Neural progenitor cell (in vitro differentiated cells): ENCODE results near the gene TSPAN32. TPM values are rescaled to one million over a fixed set of nuclear protein-coding genes. Genes with fewer than 3 reads are reported as not detected.

Source experiments
- DNase-seq: peaks from one replicate; pipeline ENCODE4 v3.0.0-alpha.2; 2016; ENCODE audit warnings: low spot score
- H2AFZ ChIP-seq: fragments of 200-600 bp; sonication (generic); replicated peaks from 2 replicates; pipeline ENCODE4 v1.6.1; 2016; ENCODE audit warnings: antibody characterized with exemption
- H3F3A ChIP-seq: fragments of 200-600 bp; sonication (generic); 2 replicates; pipeline ENCODE4 v1.6.1; 2016; ENCODE audit warnings: antibody characterized with exemption, low read depth
- H3K27ac ChIP-seq: fragments of 200-600 bp; sonication (generic); 2 replicates; pipeline ENCODE4 v1.5.1; 2016; ENCODE audit warnings: mild to moderate bottlenecking
- H3K27me3 ChIP-seq: fragments of 200-600 bp; sonication (generic); 2 replicates; pipeline ENCODE4 v1.6.1; 2016; ENCODE audit warnings: mild to moderate bottlenecking, moderate library complexity
- H3K36me3 ChIP-seq: fragments of 200-600 bp; sonication (generic); 2 replicates; pipeline ENCODE4 v1.5.1; 2016
- H3K4me1 ChIP-seq: fragments of 200-600 bp; sonication (generic); 2 replicates; pipeline ENCODE4 v1.6.1; 2016; ENCODE audit warnings: mixed run types
- H3K4me2 ChIP-seq: fragments of 200-600 bp; sonication (generic); 2 replicates; pipeline ENCODE4 v1.6.1; 2016
- H3K4me3 ChIP-seq: fragments of 200-600 bp; sonication (generic); 2 replicates; pipeline ENCODE4 v1.5.1; 2016
- H3K79me2 ChIP-seq: fragments of 200-600 bp; sonication (generic); 2 replicates; pipeline ENCODE4 v1.6.1; 2016; ENCODE audit warnings: low read depth
- H3K9ac ChIP-seq: fragments of 200-600 bp; sonication (generic); 2 replicates; pipeline ENCODE4 v1.6.1; 2016
- H3K9me3 ChIP-seq: fragments of 200-600 bp; sonication (generic); 2 replicates; pipeline ENCODE4 v1.5.1; 2016; ENCODE audit warnings: low read depth
- H4K20me1 ChIP-seq: fragments of 200-600 bp; sonication (generic); 2 replicates; pipeline ENCODE4 v1.6.1; 2016; ENCODE audit warnings: low read depth
- H3K27ac Mint-ChIP-seq: 3 replicates; pipeline ENCODE4 v1.8.0; 2021; ENCODE audit warnings: mixed read lengths
- H3K27me3 Mint-ChIP-seq: 2 replicates; pipeline ENCODE4 v1.8.0; 2022; ENCODE audit warnings: low read depth, mild to moderate bottlenecking, inconsistent platforms, moderate library complexity, mixed read lengths; ENCODE audit not compliant: insufficient read depth
- H3K36me3 Mint-ChIP-seq: 3 replicates; pipeline ENCODE4 v1.8.0; 2021; ENCODE audit warnings: mixed read lengths
- H3K4me1 Mint-ChIP-seq: 3 replicates; pipeline ENCODE4 v1.8.0; 2021; ENCODE audit warnings: mixed read lengths
- H3K4me3 Mint-ChIP-seq: 3 replicates; pipeline ENCODE4 v1.8.0; 2021; ENCODE audit warnings: mild to moderate bottlenecking, moderate library complexity, mixed read lengths
- H3K9me3 Mint-ChIP-seq: 3 replicates; pipeline ENCODE4 v1.8.0; 2020; ENCODE audit warnings: mixed read lengths
- EZH2 ChIP-seq: fragments of 200-600 bp; sonication (generic); IDR thresholded peaks from 2 replicates; pipeline ENCODE4 v1.6.1; 2017; ENCODE audit warnings: antibody characterized with exemption, mild to moderate bottlenecking, moderate library complexity
- EZH2phosphoT487 ChIP-seq: fragments of 200-600 bp; sonication (generic); IDR thresholded peaks from 2 replicates; pipeline ENCODE4 v1.6.1; 2017; ENCODE audit warnings: antibody characterized with exemption
- total RNA-seq: library from RNA; depleted of rRNA; stranded (reverse); fragments of >200 nt; gene quantifications from 2 replicates; pipeline ENCODE4 v1.2.3, GENCODE V29; 2015; ENCODE audit warnings: low replicate concordance
- TF ChIP-seq, protein P1 (sequence below): fragments of 200-600 bp; sonication (generic); IDR thresholded peaks from 2 replicates; pipeline ENCODE4 v1.5.1; 2017; ENCODE audit warnings: antibody characterized with exemption, mild to moderate bottlenecking

The TSPAN32 gene
- total RNA-seq, 1 donor from 2014 or later: not detected

- Histone ChIP-seq H3K9ac (no peak overlapping the region), H3F3A (no peaks in the 10 kb centered on the region), H3K4me3 (no peak overlapping the region), H3K27me3 (no peaks in the 10 kb centered on the region), H3K4me1 (no peaks in the 10 kb centered on the region), H4K20me1 (no peaks in the 10 kb centered on the region), H3K9me3 (no peaks in the 10 kb centered on the region), H3K4me2 (no peak overlapping the region), H3K27ac (no peak overlapping the region), H3K36me3 (no peaks in the 10 kb centered on the region), H3K79me2 (no peaks in the 10 kb centered on the region), H2AFZ (no peak overlapping the region)
- DNase-seq: no peak
- no peak overlapping the region for H3K4me3 Mint-ChIP-seq
- H3K36me3 Mint-ChIP-seq: no peaks in the 10 kb centered on the region
- H3K4me1 Mint-ChIP-seq: peaks cover 2% of the 10 kb centered on the region
- TF ChIP-seq EZH2phosphoT487 (no peak), EZH2 (no peak)
- TF ChIP-seq, protein P1, sequence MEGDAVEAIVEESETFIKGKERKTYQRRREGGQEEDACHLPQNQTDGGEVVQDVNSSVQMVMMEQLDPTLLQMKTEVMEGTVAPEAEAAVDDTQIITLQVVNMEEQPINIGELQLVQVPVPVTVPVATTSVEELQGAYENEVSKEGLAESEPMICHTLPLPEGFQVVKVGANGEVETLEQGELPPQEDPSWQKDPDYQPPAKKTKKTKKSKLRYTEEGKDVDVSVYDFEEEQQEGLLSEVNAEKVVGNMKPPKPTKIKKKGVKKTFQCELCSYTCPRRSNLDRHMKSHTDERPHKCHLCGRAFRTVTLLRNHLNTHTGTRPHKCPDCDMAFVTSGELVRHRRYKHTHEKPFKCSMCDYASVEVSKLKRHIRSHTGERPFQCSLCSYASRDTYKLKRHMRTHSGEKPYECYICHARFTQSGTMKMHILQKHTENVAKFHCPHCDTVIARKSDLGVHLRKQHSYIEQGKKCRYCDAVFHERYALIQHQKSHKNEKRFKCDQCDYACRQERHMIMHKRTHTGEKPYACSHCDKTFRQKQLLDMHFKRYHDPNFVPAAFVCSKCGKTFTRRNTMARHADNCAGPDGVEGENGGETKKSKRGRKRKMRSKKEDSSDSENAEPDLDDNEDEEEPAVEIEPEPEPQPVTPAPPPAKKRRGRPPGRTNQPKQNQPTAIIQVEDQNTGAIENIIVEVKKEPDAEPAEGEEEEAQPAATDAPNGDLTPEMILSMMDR: no peak
- peaks cover 6% of the 10 kb centered on the region for H3K27me3 Mint-ChIP-seq
- no peaks in the 10 kb centered on the region for H3K9me3 Mint-ChIP-seq
- no peak overlapping the region for H3K27ac Mint-ChIP-seq
Observed at GRCh38 chr11:2361565-2361964, 59.8 kb downstream of the TSPAN32 start.

DNA sequence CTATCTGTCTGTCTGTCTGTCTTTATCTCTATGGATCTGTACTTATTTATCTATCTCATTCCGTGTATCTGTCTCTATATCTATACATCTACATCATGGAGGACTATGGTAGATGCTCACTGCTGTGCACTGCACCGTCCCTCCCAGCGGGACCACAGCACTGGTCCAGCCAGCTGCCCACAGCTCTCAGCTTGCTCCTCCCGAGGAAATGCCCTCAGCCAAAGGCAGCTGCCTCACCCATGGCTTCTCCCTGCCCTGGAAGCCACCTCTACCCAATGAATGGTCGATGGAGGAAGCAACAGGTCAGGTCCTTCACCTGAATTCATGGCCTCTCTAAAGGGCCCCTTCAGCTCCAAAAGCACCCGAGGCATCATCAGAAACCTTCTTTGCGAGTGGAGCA is 60.6 kb downstream of the TSPAN32 start:
- Histone ChIP-seq H3K27ac (no peak overlapping the region), H3K4me2 (no peak overlapping the region), H3K79me2 (no peaks in the 10 kb centered on the region), H3K27me3 (no peaks in the 10 kb centered on the region), H3F3A (no peaks in the 10 kb centered on the region), H3K9ac (no peak overlapping the region), H3K36me3 (no peaks in the 10 kb centered on the region), H3K4me1 (no peaks in the 10 kb centered on the region), H3K4me3 (no peak overlapping the region), H2AFZ (no peak overlapping the region), H4K20me1 (no peaks in the 10 kb centered on the region), H3K9me3 (no peaks in the 10 kb centered on the region)
- TF ChIP-seq EZH2phosphoT487 (no peak), EZH2 (no peak)
- TF ChIP-seq, protein P1: no peak
- DNase-seq: no peak
- peaks cover 6% of the 10 kb centered on the region for H3K27me3 Mint-ChIP-seq
- H3K4me1 Mint-ChIP-seq: peaks cover 2% of the 10 kb centered on the region
- no peak overlapping the region for H3K4me3 Mint-ChIP-seq
- H3K27ac Mint-ChIP-seq: no peak overlapping the region
- no peaks in the 10 kb centered on the region for H3K36me3 Mint-ChIP-seq
- no peaks in the 10 kb centered on the region for H3K9me3 Mint-ChIP-seq

DNA sequence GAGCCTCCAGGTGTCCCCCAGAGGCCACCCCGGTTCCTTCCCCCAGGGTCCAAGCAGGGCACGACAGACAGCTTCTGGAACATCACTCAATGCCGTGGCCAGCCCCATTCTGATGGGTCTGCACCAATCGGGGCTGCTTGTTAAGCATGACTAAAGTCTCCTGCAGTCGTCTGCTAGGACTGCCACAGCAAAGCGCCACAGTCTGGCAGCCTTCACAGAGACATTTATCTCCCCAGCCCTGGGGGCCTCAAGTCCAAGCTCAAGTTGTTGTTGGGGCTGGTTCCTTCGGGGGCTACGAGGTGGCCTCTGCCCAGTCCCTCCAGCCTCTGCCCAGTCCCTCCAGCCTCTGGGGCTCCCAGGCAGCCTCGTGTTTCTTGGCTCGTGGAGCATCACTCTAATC is 61.3 kb downstream of the TSPAN32 start:
- no peak overlapping the region for H3K9ac ChIP-seq
- H3K36me3 Mint-ChIP-seq: no peaks in the 10 kb centered on the region
- H3F3A ChIP-seq: no peaks in the 10 kb centered on the region
- no peaks in the 10 kb centered on the region for H3K9me3 ChIP-seq
- no peak overlapping the region for H3K4me2 ChIP-seq
- no peaks in the 10 kb centered on the region for H4K20me1 ChIP-seq
- H3K9me3 Mint-ChIP-seq: no peaks in the 10 kb centered on the region
- H3K4me1 Mint-ChIP-seq: peaks cover 2% of the 10 kb centered on the region
- H3K27ac ChIP-seq: no peak overlapping the region
- H3K27ac Mint-ChIP-seq: no peak overlapping the region
- DNase-seq: no peak
- peaks cover 6% of the 10 kb centered on the region for H3K27me3 Mint-ChIP-seq
- H3K4me3 Mint-ChIP-seq: no peak overlapping the region
- no peaks in the 10 kb centered on the region for H3K4me1 ChIP-seq
- no peak overlapping the region for H2AFZ ChIP-seq
- H3K27me3 ChIP-seq: no peaks in the 10 kb centered on the region
- H3K79me2 ChIP-seq: no peaks in the 10 kb centered on the region
- no peaks in the 10 kb centered on the region for H3K36me3 ChIP-seq
- no peak overlapping the region for H3K4me3 ChIP-seq
- TF ChIP-seq EZH2phosphoT487 (no peak), EZH2 (no peak)
- TF ChIP-seq, protein P1: no peak
